ENCODE results near the gene ARID5B.
"Not testable (repeated sequence)": the region's sequence is repeated elsewhere in the genome, so short reads cannot be mapped to it uniquely, and the experiment has no call there.

DNA sequence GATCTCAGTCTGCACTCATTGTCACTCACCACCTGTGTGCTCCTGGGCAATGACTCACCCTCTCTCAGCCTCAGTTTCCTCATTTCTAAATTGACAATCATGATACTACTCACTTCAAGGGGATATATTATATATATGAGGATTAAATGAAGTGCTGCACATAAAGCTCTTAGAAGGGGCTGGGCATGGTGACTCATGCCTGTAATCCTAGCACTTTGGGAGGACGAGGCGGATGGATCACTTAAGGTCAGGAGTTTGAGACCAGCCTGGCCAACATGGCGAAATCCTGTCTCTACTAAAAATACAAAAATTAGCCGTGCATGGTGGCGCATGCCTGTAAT, 127.0 kb downstream of the ARID5B start:
- TF ChIP-seq, protein P1, sequence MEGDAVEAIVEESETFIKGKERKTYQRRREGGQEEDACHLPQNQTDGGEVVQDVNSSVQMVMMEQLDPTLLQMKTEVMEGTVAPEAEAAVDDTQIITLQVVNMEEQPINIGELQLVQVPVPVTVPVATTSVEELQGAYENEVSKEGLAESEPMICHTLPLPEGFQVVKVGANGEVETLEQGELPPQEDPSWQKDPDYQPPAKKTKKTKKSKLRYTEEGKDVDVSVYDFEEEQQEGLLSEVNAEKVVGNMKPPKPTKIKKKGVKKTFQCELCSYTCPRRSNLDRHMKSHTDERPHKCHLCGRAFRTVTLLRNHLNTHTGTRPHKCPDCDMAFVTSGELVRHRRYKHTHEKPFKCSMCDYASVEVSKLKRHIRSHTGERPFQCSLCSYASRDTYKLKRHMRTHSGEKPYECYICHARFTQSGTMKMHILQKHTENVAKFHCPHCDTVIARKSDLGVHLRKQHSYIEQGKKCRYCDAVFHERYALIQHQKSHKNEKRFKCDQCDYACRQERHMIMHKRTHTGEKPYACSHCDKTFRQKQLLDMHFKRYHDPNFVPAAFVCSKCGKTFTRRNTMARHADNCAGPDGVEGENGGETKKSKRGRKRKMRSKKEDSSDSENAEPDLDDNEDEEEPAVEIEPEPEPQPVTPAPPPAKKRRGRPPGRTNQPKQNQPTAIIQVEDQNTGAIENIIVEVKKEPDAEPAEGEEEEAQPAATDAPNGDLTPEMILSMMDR (IDR thresholded peaks at IDR 0.05; ENCODE audit: low read length): not testable (repeated sequence)
- not testable (repeated sequence) for TF ChIP-seq EZH2 (optimal IDR thresholded peaks at IDR 0.05; ENCODE audit: low read depth, low read length); EZH2phosphoT487 (IDR thresholded peaks at IDR 0.05; ENCODE audit: low read length)
